Ishikawa (cell line): ENCODE data around the gene RET.

Experiments used
- CEBPB ChIP-seq: IDR thresholded peaks from 2 replicates; pipeline ENCODE4 v1.6.1; 2012
- CREB1 ChIP-seq: IDR thresholded peaks from 2 replicates; pipeline ENCODE4 v1.6.1; 2012; ENCODE audit warnings: low read depth
- EGR1 ChIP-seq: IDR thresholded peaks from 2 replicates; pipeline ENCODE4 v1.6.1; 2012
- EP300 ChIP-seq: IDR thresholded peaks from 2 replicates; pipeline ENCODE4 v1.6.1; 2012; ENCODE audit warnings: borderline replicate concordance
- FOXM1 ChIP-seq: IDR thresholded peaks from 2 replicates; pipeline ENCODE4 v1.6.1; 2012; ENCODE audit warnings: low read depth, borderline replicate concordance
- NFIC ChIP-seq: IDR thresholded peaks from 2 replicates; pipeline ENCODE4 v1.6.1; 2012
- RAD21 ChIP-seq: IDR thresholded peaks from 2 replicates; pipeline ENCODE4 v1.6.1; 2012; ENCODE audit warnings: low read depth
- TAF1 ChIP-seq: IDR thresholded peaks from 2 replicates; pipeline ENCODE4 v1.6.1; 2012; ENCODE audit warnings: low read depth, mild to moderate bottlenecking
- TCF12 ChIP-seq: IDR thresholded peaks from 2 replicates; pipeline ENCODE4 v1.6.1; 2012; ENCODE audit warnings: low read depth
- TEAD4 ChIP-seq: IDR thresholded peaks from 2 replicates; pipeline ENCODE4 v1.6.1; 2012
- YY1 ChIP-seq: IDR thresholded peaks from 2 replicates; pipeline ENCODE4 v1.6.1; 2012; ENCODE audit warnings: low read depth
- ZBTB7A ChIP-seq: IDR thresholded peaks from 2 replicates; pipeline ENCODE4 v1.6.1; 2012; ENCODE audit warnings: low read depth
- TF ChIP-seq, protein P1 (sequence below): IDR thresholded peaks from 2 replicates; pipeline ENCODE4 v1.6.1; 2012; ENCODE audit warnings: low read depth, mild to moderate bottlenecking
- TF ChIP-seq, protein P2 (sequence below): IDR thresholded peaks from 2 replicates; pipeline ENCODE4 v1.6.1; 2012
- TF ChIP-seq, protein P3 (sequence below): IDR thresholded peaks from 2 replicates; pipeline ENCODE4 v1.6.1; 2012

RET gene

DNA sequence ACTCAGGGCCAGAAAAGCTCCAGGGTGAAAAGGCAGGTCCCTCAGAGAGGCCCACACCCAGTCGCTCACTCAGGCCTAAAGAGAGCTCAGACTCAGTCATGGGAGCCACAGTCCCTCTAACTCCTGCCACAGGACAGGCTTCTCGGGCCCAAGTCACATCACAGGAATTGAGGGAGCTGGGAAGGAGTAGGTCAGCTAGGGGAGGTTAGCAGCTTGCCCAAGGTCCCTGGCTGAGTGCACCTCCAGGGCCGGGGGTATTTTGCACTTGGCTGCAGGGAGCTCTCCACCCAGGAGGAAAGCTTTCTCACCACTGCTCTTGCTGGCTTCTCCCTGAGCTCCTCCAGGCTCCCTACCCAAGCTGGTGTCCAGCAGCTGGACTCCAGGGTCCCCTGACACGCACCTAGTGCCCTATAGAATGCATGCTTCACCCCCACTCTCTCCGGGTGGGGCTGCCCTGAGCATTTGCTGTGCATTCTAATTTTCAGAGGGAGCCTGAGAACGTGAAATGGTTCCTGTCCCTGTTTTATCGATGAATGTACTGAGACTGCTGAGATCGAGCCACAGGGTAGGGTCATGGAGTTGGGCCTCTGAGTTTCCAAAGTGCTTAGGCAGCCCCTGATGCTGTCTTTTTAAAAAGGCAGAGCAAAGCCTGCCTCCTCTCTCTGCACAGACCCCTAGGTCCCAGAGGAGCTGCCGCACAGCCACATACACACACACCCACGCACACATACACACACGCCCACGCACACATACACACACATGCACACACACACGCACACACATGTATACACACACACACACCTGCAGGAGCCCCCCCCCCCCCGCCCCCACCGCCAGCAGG lies 37.9 kb upstream of the RET start:
- TF ChIP-seq TEAD4 (no peak), EGR1 (no peak)
- TF ChIP-seq, protein P1, sequence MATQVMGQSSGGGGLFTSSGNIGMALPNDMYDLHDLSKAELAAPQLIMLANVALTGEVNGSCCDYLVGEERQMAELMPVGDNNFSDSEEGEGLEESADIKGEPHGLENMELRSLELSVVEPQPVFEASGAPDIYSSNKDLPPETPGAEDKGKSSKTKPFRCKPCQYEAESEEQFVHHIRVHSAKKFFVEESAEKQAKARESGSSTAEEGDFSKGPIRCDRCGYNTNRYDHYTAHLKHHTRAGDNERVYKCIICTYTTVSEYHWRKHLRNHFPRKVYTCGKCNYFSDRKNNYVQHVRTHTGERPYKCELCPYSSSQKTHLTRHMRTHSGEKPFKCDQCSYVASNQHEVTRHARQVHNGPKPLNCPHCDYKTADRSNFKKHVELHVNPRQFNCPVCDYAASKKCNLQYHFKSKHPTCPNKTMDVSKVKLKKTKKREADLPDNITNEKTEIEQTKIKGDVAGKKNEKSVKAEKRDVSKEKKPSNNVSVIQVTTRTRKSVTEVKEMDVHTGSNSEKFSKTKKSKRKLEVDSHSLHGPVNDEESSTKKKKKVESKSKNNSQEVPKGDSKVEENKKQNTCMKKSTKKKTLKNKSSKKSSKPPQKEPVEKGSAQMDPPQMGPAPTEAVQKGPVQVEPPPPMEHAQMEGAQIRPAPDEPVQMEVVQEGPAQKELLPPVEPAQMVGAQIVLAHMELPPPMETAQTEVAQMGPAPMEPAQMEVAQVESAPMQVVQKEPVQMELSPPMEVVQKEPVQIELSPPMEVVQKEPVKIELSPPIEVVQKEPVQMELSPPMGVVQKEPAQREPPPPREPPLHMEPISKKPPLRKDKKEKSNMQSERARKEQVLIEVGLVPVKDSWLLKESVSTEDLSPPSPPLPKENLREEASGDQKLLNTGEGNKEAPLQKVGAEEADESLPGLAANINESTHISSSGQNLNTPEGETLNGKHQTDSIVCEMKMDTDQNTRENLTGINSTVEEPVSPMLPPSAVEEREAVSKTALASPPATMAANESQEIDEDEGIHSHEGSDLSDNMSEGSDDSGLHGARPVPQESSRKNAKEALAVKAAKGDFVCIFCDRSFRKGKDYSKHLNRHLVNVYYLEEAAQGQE, result no peak
- TF ChIP-seq, protein P2, sequence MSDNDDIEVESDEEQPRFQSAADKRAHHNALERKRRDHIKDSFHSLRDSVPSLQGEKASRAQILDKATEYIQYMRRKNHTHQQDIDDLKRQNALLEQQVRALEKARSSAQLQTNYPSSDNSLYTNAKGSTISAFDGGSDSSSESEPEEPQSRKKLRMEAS, result no peak

DNA sequence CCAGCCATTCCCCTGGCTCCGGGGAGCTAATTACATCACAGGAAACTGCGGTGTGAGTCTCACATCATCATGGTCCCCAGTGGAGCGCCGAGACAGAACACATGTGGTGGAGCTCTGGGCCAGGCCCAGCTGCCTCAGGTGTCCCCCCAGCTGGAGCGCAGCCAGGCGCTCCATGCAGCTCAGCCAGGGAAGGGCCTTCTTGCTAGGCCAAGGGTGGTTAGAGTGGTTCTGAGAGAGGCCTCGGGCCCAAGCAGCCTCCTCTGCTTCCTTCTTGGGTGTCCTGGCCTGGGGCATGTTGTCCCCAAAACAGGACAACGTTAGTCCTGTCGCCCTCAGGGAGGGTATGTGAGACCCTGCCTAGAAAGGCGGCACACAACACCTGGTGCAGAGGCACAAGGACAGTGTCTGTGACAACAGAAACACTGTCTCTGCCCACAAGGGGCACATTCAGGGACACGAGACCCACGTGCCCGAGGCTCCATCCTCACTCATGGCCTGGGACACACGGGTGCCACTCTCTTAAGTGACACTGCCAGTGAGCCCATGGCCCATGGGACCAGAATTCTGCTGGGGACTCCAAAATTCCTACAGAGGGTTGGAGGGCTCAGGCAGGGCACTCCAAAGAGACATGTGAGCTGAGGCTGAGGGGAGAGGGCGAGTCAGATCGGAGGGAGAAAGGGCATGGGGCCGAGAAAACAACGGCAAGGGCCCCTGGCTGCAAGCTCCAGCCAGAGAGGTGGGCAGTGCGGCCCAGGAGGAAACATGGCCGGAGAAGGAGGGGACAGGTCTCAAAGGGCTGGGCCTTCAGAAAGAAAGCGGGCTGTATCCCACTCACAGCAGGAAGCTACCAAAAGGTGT lies 37.0 kb upstream of the RET start:
- TF ChIP-seq, protein P2, result no peak
- TF ChIP-seq FOXM1 (no peak), CEBPB (no peak), CREB1 (no peak), ZBTB7A (no peak), EGR1 (no peak), RAD21 (no peak), TEAD4 (no peak), YY1 (no peak)
- TF ChIP-seq, protein P1, result no peak
- TF ChIP-seq, protein P3, sequence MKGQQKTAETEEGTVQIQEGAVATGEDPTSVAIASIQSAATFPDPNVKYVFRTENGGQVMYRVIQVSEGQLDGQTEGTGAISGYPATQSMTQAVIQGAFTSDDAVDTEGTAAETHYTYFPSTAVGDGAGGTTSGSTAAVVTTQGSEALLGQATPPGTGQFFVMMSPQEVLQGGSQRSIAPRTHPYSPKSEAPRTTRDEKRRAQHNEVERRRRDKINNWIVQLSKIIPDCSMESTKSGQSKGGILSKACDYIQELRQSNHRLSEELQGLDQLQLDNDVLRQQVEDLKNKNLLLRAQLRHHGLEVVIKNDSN, result no peak

DNA sequence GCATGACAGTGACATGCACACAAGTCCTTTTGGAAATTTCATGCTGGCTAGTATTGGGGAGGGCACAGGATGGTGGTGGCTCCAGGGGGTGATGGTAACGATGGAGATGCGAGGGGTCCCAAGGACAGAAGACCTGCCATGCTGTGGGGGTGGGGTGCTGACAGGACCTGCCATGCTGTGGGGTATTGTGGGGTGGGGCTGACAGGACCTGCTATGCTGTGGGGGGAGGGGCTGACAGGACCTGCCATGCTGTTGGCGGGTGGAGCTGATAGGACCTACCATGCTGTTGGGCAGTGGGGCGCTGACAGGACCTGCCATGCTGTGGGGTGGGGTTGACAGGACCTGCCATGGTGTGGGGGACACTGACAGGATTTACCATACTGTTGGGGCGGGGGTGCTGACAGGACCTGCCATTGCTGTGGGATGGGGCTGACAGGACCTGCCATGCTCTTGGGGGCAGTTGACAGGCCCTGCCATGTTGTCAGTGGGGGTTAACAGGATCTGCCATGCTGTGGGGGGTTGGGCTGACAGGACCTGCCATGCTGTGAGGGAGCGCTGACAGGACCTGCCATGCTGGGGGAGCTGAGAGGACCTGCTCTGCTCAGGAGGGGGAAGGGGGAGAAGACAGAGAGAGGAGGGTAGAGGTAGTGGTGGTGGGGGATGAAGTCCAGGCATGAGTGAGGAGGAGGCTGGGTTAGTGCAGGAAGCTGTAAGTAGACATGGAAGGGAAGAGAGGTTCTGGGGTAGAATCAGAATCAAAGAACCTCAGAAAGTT lies 36.2 kb upstream of the RET start:
- TF ChIP-seq FOXM1 (no peak), NFIC (no peak), TAF1 (no peak), YY1 (no peak), EP300 (no peak), CEBPB (no peak), TCF12 (no peak), EGR1 (no peak), TEAD4 (no peak), RAD21 (no peak), CREB1 (no peak), ZBTB7A (no peak)
- TF ChIP-seq, protein P2, result no peak
- TF ChIP-seq, protein P3, result no peak
- TF ChIP-seq, protein P1, result no peak
